ENCODE results near the gene ATP6V1F.

DNA sequence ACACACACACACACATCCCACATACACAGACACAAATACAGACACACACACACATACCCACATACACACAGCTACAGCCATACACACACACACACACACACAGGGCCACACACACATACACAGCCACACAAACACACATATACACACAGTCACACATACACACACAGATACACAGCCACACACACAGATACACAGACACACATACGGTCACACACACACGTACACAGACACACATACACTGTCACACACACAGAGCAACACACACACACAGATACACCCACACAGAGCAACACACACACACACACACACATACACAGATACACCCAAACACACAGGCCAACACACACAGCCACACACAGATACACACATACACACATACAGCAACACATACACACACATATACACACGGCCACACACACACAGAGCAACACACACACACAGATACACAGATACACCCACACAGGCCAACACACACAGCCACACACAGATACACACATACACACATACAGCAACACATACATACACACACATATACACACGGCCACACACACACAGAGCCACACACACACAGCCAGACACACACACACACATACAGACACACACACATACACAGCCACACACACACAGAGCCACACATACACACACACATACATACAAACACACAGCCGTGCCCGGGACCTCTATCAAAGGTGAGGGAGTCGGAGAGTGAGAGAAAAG lies 25.5 kb downstream of the ATP6V1F start:
- no peak for TF ChIP-seq YY1 (IDR thresholded peaks at IDR 0.05; ENCODE audit: insufficient read depth, insufficient read length)
- TF ChIP-seq ZNF274 (IDR thresholded peaks at IDR 0.05; ENCODE audit: low read depth, low read length) = no peak
